ENCODE measurements around the gene NEURL1.
"Not testable (repeated sequence)": the region's sequence is repeated elsewhere in the genome, so short reads cannot be mapped to it uniquely, and the experiment has no call there.

NEURL1 gene

DNA sequence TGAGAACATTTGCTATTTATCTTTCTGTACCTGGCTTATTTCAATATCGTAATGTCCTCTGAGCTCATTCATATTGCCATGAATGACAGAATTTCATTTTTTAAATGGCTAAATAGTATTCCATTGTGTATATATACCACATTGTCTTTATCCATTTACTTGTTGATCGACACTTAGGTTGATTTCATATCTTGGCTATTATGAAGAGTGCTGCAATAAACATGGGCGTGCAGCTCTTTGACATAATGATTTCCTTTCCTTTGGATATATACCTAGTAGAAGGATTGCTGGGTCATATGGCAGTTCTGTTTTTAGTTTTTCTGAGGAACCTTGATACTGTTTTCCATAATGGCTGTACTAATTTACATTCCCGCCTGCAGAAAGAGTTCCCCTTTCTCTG is 30.2 kb downstream of the NEURL1 start:
- Histone ChIP-seq H3K36me3 (ENCODE audit: low read length) (no peaks in the 10 kb centered on the region), H3K9me3 (ENCODE audit: insufficient read depth, low read length) (no peaks in the 10 kb centered on the region), H3K27ac (ENCODE audit: low read depth, low read length) (no peak overlapping the region), H3K9ac (ENCODE audit: low read length) (no peak overlapping the region), H4K20me1 (ENCODE audit: low read depth, low read length) (no peaks in the 10 kb centered on the region), H3F3A (ENCODE audit: insufficient read depth) (no peaks in the 10 kb centered on the region), H3K9me2 (replicated peaks; ENCODE audit: insufficient read depth, low read length) (no peaks in the 10 kb centered on the region), H2AFZ (ENCODE audit: low read depth, low read length, severe bottlenecking) (no peak overlapping the region), H3K4me2 (ENCODE audit: low read depth, low read length, poor library complexity, severe bottlenecking) (no peak overlapping the region), H3K79me2 (ENCODE audit: insufficient read depth, low read length) (no peaks in the 10 kb centered on the region), H3K4me3 (ENCODE audit: insufficient read depth, low read length, poor library complexity, severe bottlenecking) (no peak overlapping the region), H3K27me3 (ENCODE audit: low read length) (no peaks in the 10 kb centered on the region)
- TF ChIP-seq EZH2phosphoT487 (conservative IDR thresholded peaks at IDR 0.05; ENCODE audit: low read length), result no peak
- TF ChIP-seq, protein P1, sequence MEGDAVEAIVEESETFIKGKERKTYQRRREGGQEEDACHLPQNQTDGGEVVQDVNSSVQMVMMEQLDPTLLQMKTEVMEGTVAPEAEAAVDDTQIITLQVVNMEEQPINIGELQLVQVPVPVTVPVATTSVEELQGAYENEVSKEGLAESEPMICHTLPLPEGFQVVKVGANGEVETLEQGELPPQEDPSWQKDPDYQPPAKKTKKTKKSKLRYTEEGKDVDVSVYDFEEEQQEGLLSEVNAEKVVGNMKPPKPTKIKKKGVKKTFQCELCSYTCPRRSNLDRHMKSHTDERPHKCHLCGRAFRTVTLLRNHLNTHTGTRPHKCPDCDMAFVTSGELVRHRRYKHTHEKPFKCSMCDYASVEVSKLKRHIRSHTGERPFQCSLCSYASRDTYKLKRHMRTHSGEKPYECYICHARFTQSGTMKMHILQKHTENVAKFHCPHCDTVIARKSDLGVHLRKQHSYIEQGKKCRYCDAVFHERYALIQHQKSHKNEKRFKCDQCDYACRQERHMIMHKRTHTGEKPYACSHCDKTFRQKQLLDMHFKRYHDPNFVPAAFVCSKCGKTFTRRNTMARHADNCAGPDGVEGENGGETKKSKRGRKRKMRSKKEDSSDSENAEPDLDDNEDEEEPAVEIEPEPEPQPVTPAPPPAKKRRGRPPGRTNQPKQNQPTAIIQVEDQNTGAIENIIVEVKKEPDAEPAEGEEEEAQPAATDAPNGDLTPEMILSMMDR (IDR thresholded peaks at IDR 0.05; ENCODE audit: insufficient read depth, low read length, poor library complexity, severe bottlenecking), result no peak

DNA sequence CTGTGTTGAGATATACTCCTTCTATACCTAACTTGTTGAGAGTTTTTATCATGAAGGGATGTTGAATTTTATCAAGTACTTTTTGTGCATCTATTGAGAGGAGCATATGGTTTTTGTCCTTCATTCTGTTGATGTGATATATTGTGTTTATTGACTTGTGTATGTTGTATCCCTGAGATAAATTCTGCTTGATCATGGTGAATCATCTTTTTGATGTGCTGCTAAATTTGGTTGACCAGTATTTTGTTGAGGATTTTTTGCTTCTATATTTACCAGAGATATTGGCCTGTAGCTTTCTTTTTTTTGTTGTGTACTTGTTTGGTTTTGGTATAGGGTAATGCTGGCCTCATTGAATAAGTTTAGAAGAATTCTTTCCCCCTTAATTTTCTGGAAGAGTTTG is 32.4 kb downstream of the NEURL1 start:
- no peaks in the 10 kb centered on the region for H4K20me1 ChIP-seq (ENCODE audit: low read depth, low read length)
- H3K27me3 ChIP-seq (ENCODE audit: low read length), result no peaks in the 10 kb centered on the region
- H3K4me3 ChIP-seq (ENCODE audit: insufficient read depth, low read length, poor library complexity, severe bottlenecking), result no peak overlapping the region
- TF ChIP-seq EZH2phosphoT487 (conservative IDR thresholded peaks at IDR 0.05; ENCODE audit: low read length), result no peak
- TF ChIP-seq, protein P1 (IDR thresholded peaks at IDR 0.05; ENCODE audit: insufficient read depth, low read length, poor library complexity, severe bottlenecking), result no peak
- no peak overlapping the region for H3K9ac ChIP-seq (ENCODE audit: low read length)
- no peaks in the 10 kb centered on the region for H3K79me2 ChIP-seq (ENCODE audit: insufficient read depth, low read length)
- H3K4me2 ChIP-seq (ENCODE audit: low read depth, low read length, poor library complexity, severe bottlenecking), result no peak overlapping the region
- no peaks in the 10 kb centered on the region for H3F3A ChIP-seq (ENCODE audit: insufficient read depth)
- H3K36me3 ChIP-seq (ENCODE audit: low read length), result no peaks in the 10 kb centered on the region
- no peaks in the 10 kb centered on the region for H3K9me2 ChIP-seq (replicated peaks; ENCODE audit: insufficient read depth, low read length)
- H3K27ac ChIP-seq (ENCODE audit: low read depth, low read length), result no peak overlapping the region
- H3K9me3 ChIP-seq (ENCODE audit: insufficient read depth, low read length), result peaks cover 11% of the 10 kb centered on the region; the same call in 1 of the 2 replicates
- H2AFZ ChIP-seq (ENCODE audit: low read depth, low read length, severe bottlenecking), result no peak overlapping the region

DNA sequence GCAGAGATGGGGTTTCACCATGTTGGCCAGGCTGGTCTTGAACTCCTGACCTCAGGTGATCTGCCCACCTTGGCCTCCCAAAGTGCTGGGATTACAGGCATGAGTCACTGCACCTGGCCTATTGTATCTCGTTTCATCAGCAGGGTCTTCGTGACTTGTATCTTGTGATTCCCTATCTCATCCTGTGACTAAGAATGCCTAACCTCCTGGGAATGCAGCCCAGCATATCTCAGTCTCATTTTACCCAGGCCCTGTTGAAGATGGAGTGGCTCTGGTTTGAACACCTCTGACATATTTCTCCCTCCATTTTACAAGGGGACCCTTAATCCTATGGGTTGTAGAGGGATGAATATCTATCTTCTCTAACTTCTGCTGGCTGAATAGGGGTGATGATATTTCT is 34.0 kb downstream of the NEURL1 start:
- not testable (repeated sequence) for H3K27ac ChIP-seq (ENCODE audit: low read depth, low read length)

DNA sequence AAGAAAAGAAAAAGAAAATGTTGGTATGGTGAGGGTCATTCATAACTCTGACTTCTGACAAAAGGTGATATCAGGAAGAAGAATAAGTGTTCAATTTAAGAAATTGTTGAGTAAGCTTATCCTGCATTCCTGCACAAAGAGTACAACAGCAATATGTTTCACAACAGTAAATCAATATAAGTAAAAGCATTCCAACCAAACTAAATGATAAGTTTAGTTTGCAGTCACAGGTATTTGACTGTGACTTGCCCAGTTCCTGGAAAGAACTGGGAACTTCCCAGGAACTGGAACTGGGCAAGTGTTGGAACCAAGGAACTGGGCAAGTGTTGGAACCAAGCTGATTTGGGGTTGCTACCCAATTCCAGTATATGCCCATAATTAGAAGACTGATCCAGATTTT is 35.0 kb downstream of the NEURL1 start:
- no peaks in the 10 kb centered on the region for H4K20me1 ChIP-seq (ENCODE audit: low read depth, low read length)
- no peaks in the 10 kb centered on the region for H3K27me3 ChIP-seq (ENCODE audit: low read length)
- H3F3A ChIP-seq (ENCODE audit: insufficient read depth), result no peaks in the 10 kb centered on the region
- H3K4me3 ChIP-seq (ENCODE audit: insufficient read depth, low read length, poor library complexity, severe bottlenecking), result no peak overlapping the region
- no peak overlapping the region for H3K27ac ChIP-seq (ENCODE audit: low read depth, low read length)
- no peak overlapping the region for H3K9ac ChIP-seq (ENCODE audit: low read length)
- no peaks in the 10 kb centered on the region for H3K36me3 ChIP-seq (ENCODE audit: low read length)
- H3K4me2 ChIP-seq (ENCODE audit: low read depth, low read length, poor library complexity, severe bottlenecking), result no peak overlapping the region
- TF ChIP-seq, protein P1 (IDR thresholded peaks at IDR 0.05; ENCODE audit: insufficient read depth, low read length, poor library complexity, severe bottlenecking), result no peak
- peaks cover 11% of the 10 kb centered on the region; the same call in 1 of the 2 replicates for H3K9me3 ChIP-seq (ENCODE audit: insufficient read depth, low read length)
- H3K79me2 ChIP-seq (ENCODE audit: insufficient read depth, low read length), result no peaks in the 10 kb centered on the region
- no peaks in the 10 kb centered on the region for H3K9me2 ChIP-seq (replicated peaks; ENCODE audit: insufficient read depth, low read length)
- no peak overlapping the region for H2AFZ ChIP-seq (ENCODE audit: low read depth, low read length, severe bottlenecking)

More for the DNA sequence above, 34.0 kb downstream of the NEURL1 start:
- H3K9ac ChIP-seq (ENCODE audit: low read length); H3K9me2 ChIP-seq (replicated peaks; ENCODE audit: insufficient read depth, low read length); H4K20me1 ChIP-seq (ENCODE audit: low read depth, low read length); H3K36me3 ChIP-seq (ENCODE audit: low read length); H3K27me3 ChIP-seq (ENCODE audit: low read length); H3F3A ChIP-seq (ENCODE audit: insufficient read depth); H3K4me2 ChIP-seq (ENCODE audit: low read depth, low read length, poor library complexity, severe bottlenecking); H2AFZ ChIP-seq (ENCODE audit: low read depth, low read length, severe bottlenecking); H3K4me3 ChIP-seq (ENCODE audit: insufficient read depth, low read length, poor library complexity, severe bottlenecking); H3K79me2 ChIP-seq (ENCODE audit: insufficient read depth, low read length): not testable (repeated sequence)
- H3K9me3 ChIP-seq (ENCODE audit: insufficient read depth, low read length), result peaks cover 11% of the 10 kb centered on the region; the same call in 1 of the 2 replicates
